ENCODE measurements around the gene ITGAE.
"Not testable (repeated sequence)": the region's sequence is repeated elsewhere in the genome, so short reads cannot be mapped to it uniquely, and the experiment has no call there.

Gene ITGAE

GRCh38 chr17:3729881-3730280, 71.1 kb downstream of the ITGAE start:
- no peak for DNase-seq (ENCODE audit: low read depth, low spot score)

DNA sequence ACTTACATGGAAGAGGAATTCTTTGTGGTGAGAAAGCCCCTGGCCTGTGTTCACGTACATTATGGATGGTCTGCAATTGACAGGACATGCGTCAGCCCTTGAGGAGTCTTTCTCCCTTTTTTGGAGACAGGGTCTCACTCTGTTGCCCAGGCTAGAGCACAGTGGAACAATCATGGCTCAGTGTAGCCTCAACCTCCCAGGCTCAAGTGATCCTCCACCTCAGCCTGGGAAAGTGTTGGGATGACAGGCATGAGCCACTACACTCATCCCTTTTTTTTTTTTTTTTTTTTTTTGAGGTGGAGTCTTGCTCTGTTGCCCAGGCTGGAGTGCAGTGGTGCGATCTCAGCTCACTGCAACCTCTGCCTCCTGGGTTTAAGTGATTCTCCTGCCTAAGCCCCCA, 72.9 kb downstream of the ITGAE start:
- not testable (repeated sequence) for DNase-seq (ENCODE audit: low read depth, low spot score)

DNA sequence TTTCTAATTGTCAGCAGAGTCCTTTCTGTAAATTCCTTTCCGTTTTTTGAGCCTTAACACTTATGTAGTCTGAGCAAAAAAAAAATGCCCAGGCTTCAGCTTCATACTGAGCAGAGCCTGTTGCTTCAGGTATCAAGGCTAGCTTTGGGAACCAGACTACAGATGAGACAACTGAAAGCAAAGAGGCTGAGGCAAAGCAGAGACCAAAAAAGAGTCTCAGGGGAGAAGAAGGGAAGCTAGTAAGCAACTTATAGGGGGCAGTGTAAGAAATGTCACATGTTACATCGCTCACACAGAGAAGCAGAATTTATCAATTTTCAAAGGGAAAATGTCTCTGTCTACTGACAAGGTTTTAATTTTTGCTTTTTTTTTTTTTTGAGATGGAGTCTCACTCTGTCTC, 73.9 kb downstream of the ITGAE start:
- DNase-seq (ENCODE audit: low read depth, low spot score): no peak

DNA sequence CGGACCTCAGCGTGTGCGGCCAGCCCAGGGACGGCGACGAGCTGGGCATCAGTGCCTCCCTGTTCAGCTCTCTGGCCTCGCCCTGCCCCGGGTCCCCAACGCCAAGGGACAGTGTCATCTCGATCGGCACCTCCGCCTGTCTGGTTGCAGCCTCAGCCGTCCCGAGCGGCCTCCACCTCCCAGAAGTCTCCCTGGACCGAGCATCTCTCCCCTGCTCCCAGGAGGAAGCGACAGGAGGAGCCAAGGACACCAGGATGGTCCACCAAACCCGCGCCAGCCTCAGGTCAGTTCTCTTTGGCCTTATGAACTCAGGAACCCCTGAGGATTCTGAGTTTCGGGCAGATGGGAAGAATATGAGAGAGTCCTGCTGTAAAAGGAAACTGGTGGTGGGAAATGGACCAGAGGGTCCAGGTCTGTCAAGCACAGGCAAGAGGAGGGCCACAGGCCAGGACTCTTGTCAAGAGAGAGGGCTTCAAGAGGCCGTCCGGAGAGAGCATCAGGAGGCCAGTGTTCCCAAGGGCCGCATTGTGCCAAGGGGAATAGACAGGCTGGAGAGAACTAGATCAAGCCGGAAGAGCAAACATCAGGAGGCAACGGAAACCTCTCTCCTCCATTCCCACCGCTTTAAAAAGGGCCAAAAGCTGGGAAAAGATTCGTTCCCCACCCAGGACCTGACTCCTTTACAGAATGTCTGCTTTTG, 76.5 kb downstream of the ITGAE start:
- DNase-seq (ENCODE audit: low read depth, low spot score): no peak

- peak; percentile 85 for DNase-seq (ENCODE audit: low read depth, low spot score)
These were observed 77.2 kb downstream of the ITGAE start, which contains the start of gene HASPIN for GRCh38 chr17:3723556-3724377. Gene HASPIN, plus strand, starts transcription at chr17:3723903. Its CDS starts 33 bp downstream, at chr17:3723936.

DNA sequence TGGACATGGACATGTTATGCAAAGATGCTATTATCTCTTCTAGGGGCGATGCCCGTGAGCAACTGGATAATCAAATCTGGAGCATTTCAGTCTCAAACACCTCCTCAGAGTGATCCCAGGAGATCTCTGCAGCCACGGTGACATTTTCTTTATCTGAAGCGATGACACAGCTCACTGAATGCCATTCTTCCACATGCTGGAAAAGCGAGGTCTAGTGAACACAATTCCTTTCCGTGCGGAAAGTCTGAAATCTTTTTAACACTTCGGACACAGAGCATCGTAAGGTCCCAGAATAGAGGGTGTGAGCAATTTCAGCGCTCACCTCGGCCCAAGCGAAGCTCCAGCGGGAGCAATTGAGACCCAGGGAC, 77.8 kb downstream of the ITGAE start:
- no peak for DNase-seq (ENCODE audit: low read depth, low spot score)

DNA sequence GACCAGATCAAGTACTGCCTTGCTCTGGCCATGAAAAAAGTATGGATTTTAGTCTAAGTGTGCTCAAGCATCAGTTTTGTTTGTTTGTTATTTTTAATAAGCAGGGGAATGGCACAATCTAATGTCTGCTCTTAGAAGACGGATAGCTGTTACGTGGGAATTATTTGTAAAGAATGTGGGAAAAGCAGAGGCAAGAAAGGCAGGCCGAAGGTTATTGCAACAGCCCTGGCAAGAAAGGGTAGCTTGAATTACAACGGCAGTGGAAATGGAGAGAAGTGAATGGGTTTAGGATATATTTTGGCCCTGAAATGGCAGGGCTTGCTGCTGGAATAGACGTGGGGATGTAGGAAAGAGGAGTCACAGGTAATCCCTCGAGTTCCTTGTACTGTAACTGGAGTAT, 78.3 kb downstream of the ITGAE start:
- DNase-seq (ENCODE audit: low read depth, low spot score): no peak

- DNase-seq (ENCODE audit: low read depth, low spot score): no peak
These were observed 81.7 kb downstream of the ITGAE start for GRCh38 chr17:3719265-3719664.

DNA sequence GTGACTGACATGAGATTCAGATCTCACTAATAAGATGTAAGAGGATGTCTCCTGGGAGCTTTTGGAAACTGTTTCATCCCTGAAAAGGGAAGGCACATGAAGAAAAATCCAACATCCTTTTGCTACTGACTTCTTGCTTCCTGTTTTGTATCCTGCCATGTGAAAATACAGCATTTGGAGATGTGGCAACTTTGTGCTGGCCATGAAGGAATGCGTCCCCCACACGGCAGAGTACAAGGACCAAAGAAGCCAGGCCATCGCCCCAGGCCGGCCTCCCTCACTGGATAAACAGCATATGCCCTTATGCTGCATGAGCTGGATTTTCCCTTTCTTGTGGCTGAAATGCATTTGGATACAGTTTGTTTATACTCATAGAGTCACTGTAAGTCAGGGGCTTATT, 82.8 kb downstream of the ITGAE start:
- DNase-seq (ENCODE audit: low read depth, low spot score): no peak

- DNase-seq (ENCODE audit: low read depth, low spot score): no peak
These were observed 85.7 kb downstream of the ITGAE start for GRCh38 chr17:3715296-3715695.

DNA sequence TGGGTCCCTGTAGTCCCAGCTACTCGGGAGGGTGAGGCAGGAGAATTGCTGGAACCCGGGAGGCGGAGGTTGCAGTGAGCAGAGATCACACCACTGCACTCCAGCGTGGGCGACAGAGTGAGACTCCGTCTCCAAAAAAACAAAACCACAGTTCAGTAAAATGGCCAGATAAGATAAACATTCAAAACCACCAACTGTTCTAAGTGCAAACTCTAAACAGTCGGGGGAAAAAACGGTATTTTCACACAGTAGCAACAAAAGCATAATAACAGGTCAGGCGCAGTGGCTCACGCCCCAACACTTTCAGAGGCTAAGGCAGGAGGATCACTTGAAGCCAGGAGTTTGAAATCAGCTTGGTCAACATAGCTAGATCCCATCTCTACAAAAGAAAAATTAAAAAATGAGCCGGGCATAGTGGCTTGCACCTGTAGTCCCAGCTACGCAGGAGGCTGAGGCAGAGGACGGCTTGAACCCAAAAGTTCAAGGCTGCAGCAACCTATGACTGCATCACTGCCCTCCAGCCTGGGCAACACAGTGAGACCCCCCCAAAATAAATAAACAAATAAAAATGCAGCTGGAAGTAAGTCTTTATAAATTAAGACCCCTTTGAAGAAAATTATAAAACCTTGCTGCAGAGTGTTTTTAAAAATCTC, 88.1 kb downstream of the ITGAE start:
- no peak for DNase-seq (ENCODE audit: low read depth, low spot score)

- DNase-seq (ENCODE audit: low read depth, low spot score): peak; percentile 55
These were observed 90.0 kb downstream of the ITGAE start for GRCh38 chr17:3710951-3711383.

GRCh38 chr17:3708366-3708765, 92.6 kb downstream of the ITGAE start:
- DNase-seq (ENCODE audit: low read depth, low spot score): no peak

DNA sequence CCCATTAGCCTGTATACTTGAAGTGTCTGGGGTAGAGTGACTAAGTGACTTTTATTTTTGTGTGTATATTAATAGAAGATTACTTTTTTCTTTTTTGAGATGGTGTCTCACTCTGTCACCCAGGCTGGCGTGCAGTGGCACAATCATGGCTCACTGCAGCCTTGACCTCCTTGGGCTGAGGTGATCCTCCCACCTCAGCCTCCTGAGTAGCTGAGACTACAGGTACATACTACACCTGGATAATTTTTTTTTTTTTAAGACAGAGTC, 95.3 kb downstream of the ITGAE start:
- DNase-seq (ENCODE audit: low read depth, low spot score): not testable (repeated sequence)

DNA sequence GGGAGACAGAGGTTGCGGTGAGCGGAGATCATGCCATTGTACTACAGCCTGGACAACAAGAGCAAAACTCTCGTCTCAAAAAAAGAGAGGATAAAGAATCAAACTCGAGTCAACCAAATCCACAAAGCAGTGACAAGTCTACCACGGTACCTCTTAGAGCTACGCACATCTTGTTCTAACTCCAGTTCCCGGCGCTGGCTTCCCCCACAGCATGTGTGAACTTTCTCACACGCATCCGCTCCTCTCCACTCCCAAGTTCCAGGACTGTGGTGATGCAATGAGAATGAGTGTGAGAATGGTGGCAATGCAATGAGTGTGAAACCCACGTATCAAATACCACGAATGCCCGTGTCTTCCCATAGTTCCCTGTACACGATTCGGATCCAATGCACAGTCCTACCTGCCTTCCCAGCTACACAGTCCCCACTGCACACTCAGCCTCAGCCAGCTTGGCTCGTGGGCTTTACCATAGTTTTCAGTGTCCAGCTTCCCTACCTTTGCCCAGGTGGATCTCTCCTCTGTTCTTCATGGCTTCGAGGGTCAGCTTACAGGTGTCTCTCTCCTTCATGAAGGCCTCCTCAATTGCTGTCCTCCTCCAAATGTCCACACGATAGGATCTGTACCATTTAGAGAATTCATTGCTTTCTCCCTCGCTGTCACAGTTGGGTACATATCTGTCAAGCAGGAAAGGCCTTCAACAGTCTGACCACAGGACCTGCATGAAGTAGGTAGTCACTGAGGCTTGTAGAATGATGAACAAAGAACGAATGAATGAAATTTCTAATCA, 95.9 kb downstream of the ITGAE start:
- no peak for DNase-seq (ENCODE audit: low read depth, low spot score)

GRCh38 chr17:3702041-3702539, 98.9 kb downstream of the ITGAE start:
- DNase-seq (ENCODE audit: low read depth, low spot score): not testable (repeated sequence)

- DNase-seq (ENCODE audit: low read depth, low spot score): no peak
These were observed 101.0 kb downstream of the ITGAE start for GRCh38 chr17:3699951-3700350.

DNA sequence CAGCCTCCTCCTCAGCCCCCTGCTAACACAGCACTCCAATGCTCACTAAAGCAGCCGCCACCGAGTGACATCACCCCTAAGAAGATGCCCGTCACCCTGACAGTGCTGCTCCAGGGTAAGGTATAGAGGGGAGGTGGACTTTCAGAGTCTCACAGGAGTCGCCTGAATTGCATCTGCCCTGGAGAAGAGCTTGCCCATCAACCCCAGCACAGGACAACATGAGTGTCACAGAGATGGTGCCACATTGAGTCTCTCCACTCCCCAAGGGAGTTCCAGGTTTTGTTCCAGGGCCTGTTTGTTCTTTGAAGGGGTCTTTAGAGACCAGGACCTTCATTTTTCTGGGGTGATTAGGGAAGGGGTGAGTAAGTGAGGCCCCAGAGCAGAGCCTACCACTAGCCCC, 102.8 kb downstream of the ITGAE start:
- no peak for DNase-seq (ENCODE audit: low read depth, low spot score)

DNA sequence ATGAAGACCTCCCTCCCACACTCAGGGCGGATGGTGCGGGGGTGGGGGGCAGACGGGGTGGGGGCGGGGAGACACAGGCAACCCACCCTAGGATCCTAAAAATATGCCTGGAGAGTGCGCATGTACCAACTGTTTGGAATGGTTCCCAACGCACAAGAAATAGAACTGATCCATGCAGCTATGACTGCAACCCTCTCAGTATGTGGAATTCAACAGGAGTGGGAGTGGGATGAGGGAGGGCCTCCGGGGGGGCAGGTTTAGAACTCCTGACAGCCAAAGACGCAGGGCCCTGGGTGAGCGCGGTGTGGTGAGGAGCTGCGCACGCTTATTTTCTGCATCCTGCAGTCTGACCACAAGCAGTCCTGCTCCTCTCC, 103.9 kb downstream of the ITGAE start:
- no peak for DNase-seq (ENCODE audit: low read depth, low spot score)

DNA sequence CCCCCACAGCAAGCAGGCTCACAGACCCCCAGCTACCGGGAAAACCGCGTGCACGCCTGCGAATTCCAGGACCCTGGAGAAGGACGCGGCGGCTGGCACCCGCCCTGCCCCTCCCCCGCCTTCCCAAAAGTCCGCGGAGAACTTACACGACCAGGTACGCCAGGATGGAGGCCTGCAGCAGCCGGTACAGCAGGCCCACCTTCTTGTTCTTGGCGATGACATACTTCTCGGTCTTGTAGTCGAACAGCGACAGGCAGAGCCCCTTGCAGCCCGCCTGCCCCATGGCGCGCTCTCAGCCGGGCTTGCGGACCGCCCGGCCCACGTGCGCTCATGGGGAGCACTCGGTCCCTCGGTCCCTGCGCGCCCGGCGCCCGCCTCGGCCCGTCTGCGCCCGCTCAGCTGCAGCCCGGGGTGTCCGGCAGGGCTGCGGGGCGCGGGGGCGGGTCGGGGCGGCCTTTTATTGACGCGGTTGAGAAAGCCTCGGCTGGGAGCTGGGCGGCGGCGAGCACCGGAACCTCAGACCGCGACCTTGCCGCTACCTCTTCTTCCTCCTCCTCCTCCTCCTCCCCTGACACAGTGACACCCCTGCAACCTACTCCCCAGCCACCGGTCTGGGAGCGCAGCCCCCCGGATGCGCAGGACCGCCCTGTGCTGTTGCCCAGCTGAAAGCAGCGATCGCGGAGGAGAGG, 105.1 kb downstream of the ITGAE start, which contains the start of gene P2RX5:
Gene P2RX5, minus strand, starts transcription at position 433 of the 689 bp plus-strand sequence. Its CDS starts 150 bp downstream, at position 283.
- no peak for DNase-seq (ENCODE audit: low read depth, low spot score)

GRCh38 chr17:3695129-3695722, 105.8 kb downstream of the ITGAE start:
- no peak for DNase-seq (ENCODE audit: low read depth, low spot score)
